OCI-LY7 (cell line): ENCODE measurements around the gene CUEDC1. TPM values are rescaled to one million over a fixed set of nuclear protein-coding genes. Genes with fewer than 3 reads are reported as not detected.

Experiments used
- BruUV-seq: library from RNA; stranded (reverse); fragments of 400-500 nt; replicated peaks from 2 replicates; lab custom pipeline; 2021; lab: Mats Ljungman, UMichigan
- CTCF ChIA-PET: fragments of 300-600 bp; sonication (Branson Sonifier 250); formaldehyde crosslinking; loops from one replicate; lab custom pipeline; 2022; ENCODE audit warnings: antibody characterized with exemption; ENCODE audit not compliant: unreplicated experiment; lab: Charles Lee
- POLR2A ChIA-PET: fragments of 300-600 bp; sonication (Branson Sonifier 250); formaldehyde crosslinking; loops from one replicate; lab custom pipeline; 2022; ENCODE audit warnings: antibody characterized with exemption; lab: Charles Lee
- DNase-seq: peaks from one replicate; pipeline ENCODE4 v3.0.0-alpha.2; 2015; ENCODE audit warnings: low spot score
- H2AFZ ChIP-seq: fragments of 200-600 bp; sonication (generic), shearing (Covaris generic); 2 replicates; pipeline ENCODE4 v1.6.1; 2014; ENCODE audit warnings: mild to moderate bottlenecking, antibody characterized with exemption, low read length, moderate library complexity
- H3K27ac ChIP-seq: fragments of 200-600 bp; sonication (generic); 2 replicates; pipeline ENCODE4 v1.5.1; 2014; ENCODE audit warnings: mixed run types, low read depth, mild to moderate bottlenecking, moderate library complexity, low read length, inconsistent platforms; ENCODE audit not compliant: poor library complexity, severe bottlenecking
- H3K36me3 ChIP-seq: fragments of 200-600 bp; sonication (generic); 2 replicates; pipeline ENCODE4 v1.6.1; 2014; ENCODE audit warnings: mild to moderate bottlenecking, antibody characterized with exemption, low read length, moderate library complexity, mixed read lengths; ENCODE audit not compliant: insufficient read depth
- H3K4me1 ChIP-seq: fragments of 200-600 bp; sonication (generic); 2 replicates; pipeline ENCODE4 v1.5.1; 2014; ENCODE audit warnings: mild to moderate bottlenecking, low read length; ENCODE audit not compliant: insufficient read depth, poor library complexity, severe bottlenecking
- H3K4me2 ChIP-seq: fragments of 200-600 bp; sonication (generic); 2 replicates; pipeline ENCODE4 v1.6.1; 2014; ENCODE audit warnings: mild to moderate bottlenecking, low read length
- H3K4me3 ChIP-seq: fragments of 200-600 bp; sonication (generic); 2 replicates; pipeline ENCODE4 v1.5.1; 2014; ENCODE audit warnings: mild to moderate bottlenecking, low read depth, low read length; ENCODE audit not compliant: poor library complexity, severe bottlenecking
- H3K79me2 ChIP-seq: fragments of 200-600 bp; sonication (generic); 2 replicates; pipeline ENCODE4 v1.6.1; 2016; ENCODE audit warnings: low read depth, mild to moderate bottlenecking, low read length, moderate library complexity, mixed read lengths; ENCODE audit not compliant: insufficient read depth
- H3K9me2 ChIP-seq: fragments of 200-600 bp; sonication (generic); 2 replicates; pipeline ENCODE4 v1.6.1; 2016; ENCODE audit warnings: mild to moderate bottlenecking, low read length, mixed read lengths; ENCODE audit not compliant: insufficient read depth
- H3K9me3 ChIP-seq: fragments of 200-600 bp; sonication (generic); 2 replicates; pipeline ENCODE4 v1.6.1; 2014; ENCODE audit warnings: mild to moderate bottlenecking, mixed run types, low read length, mixed read lengths
- H4K20me1 ChIP-seq: fragments of 200-600 bp; sonication (generic); 2 replicates; pipeline ENCODE4 v1.6.1; 2014; ENCODE audit warnings: mild to moderate bottlenecking, antibody characterized with exemption, low read length, moderate library complexity, mixed read lengths; ENCODE audit not compliant: insufficient read depth
- EZH2phosphoT487 ChIP-seq: fragments of 200-600 bp; sonication (generic); IDR thresholded peaks from 2 replicates; pipeline ENCODE4 v1.6.1; 2018; ENCODE audit warnings: low read depth, borderline replicate concordance, mild to moderate bottlenecking, mixed run types, antibody characterized with exemption, low read length, moderate library complexity, mixed read lengths
- intact Hi-C: fragments of 100-400 bp; cut with micrococcal nuclease; formaldehyde crosslinking; loops from one replicate; pipeline ENCODE4 v1.10.0; 2022; ENCODE audit not compliant: unreplicated experiment
- total RNA-seq, 2 experiments: library from RNA; depleted of rRNA in 1 of 2; stranded (reverse); fragments of >200 nt in 1 of 2; shearing (Covaris generic) in 1 of 2; gene quantifications; 2 replicates each; pipeline ENCODE4 v1.2.3, GENCODE V29; 2014 to 2022
- TF ChIP-seq, protein P1 (sequence below): fragments of 200-600 bp; sonication (generic); conservative IDR thresholded peaks from 2 replicates; pipeline ENCODE4 v1.5.1; 2014; ENCODE audit warnings: mild to moderate bottlenecking, antibody characterized with exemption, low read length, moderate library complexity, mixed read lengths

The CUEDC1 gene
- total RNA-seq, 2 experiments from 2014 or later, result 0.74 TPM; not detected in 1

DNA sequence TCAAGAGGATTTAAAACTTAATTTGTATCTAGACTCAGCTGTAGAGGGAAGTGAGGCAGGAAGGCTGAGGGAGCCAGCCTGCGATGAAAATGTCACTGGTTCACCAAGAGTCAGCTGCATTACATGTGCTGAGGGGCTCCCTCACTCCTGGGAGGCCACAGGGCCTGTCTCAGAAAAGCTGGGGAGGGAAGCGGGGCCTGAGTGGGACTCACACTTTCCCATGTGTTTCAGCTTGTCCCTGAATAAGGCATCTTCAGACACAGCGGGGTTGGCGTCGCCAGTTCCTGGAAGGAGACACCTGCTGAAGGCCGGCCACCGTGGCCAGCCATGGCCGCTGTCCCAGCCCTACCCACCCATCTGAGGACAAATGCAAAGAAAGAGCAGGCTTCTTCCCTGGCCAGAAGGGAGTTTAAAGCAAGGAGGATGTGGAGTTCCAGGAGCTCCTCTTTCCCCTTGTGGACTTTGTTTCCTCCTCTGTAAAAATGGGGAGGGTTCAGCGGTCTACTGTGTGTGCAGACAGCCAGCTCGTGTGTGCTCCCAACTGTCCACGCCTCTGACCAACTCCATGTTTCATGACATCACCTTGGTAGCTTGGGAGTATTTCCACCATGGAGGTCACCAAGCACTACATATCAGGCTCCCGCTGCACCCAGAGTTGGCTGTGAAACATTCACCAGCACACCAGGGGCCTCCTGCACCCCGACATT, 86.1 kb downstream of the CUEDC1 start:
- Histone ChIP-seq H3K4me3 (no peak overlapping the region), H3K9me3 (no peaks in the 10 kb centered on the region), H3K27ac (no peak overlapping the region), H3K4me2 (no peak overlapping the region), H3K79me2 (no peaks in the 10 kb centered on the region), H3K4me1 (peaks cover 16% of the 10 kb centered on the region), H3K9me2 (no peaks in the 10 kb centered on the region), H3K36me3 (no peaks in the 10 kb centered on the region), H4K20me1 (no peaks in the 10 kb centered on the region), H2AFZ (no peak overlapping the region)
- ChIA-PET POLR2A (no interaction called here), CTCF (interaction anchor here (1.0 kb wide), 1 partner anchor 9 kb away, joined by 3 read pairs; no protein-coding TSS in a partner anchor)
- no peak for DNase-seq
- no TSS peak for BruUV-seq
- intact Hi-C loops, result loop anchor here (2.0 kb wide), 1 partner anchor 70 kb away; no protein-coding TSS in a partner anchor
- no peak for TF ChIP-seq EZH2phosphoT487
- TF ChIP-seq, protein P1, sequence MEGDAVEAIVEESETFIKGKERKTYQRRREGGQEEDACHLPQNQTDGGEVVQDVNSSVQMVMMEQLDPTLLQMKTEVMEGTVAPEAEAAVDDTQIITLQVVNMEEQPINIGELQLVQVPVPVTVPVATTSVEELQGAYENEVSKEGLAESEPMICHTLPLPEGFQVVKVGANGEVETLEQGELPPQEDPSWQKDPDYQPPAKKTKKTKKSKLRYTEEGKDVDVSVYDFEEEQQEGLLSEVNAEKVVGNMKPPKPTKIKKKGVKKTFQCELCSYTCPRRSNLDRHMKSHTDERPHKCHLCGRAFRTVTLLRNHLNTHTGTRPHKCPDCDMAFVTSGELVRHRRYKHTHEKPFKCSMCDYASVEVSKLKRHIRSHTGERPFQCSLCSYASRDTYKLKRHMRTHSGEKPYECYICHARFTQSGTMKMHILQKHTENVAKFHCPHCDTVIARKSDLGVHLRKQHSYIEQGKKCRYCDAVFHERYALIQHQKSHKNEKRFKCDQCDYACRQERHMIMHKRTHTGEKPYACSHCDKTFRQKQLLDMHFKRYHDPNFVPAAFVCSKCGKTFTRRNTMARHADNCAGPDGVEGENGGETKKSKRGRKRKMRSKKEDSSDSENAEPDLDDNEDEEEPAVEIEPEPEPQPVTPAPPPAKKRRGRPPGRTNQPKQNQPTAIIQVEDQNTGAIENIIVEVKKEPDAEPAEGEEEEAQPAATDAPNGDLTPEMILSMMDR, result no peak

DNA sequence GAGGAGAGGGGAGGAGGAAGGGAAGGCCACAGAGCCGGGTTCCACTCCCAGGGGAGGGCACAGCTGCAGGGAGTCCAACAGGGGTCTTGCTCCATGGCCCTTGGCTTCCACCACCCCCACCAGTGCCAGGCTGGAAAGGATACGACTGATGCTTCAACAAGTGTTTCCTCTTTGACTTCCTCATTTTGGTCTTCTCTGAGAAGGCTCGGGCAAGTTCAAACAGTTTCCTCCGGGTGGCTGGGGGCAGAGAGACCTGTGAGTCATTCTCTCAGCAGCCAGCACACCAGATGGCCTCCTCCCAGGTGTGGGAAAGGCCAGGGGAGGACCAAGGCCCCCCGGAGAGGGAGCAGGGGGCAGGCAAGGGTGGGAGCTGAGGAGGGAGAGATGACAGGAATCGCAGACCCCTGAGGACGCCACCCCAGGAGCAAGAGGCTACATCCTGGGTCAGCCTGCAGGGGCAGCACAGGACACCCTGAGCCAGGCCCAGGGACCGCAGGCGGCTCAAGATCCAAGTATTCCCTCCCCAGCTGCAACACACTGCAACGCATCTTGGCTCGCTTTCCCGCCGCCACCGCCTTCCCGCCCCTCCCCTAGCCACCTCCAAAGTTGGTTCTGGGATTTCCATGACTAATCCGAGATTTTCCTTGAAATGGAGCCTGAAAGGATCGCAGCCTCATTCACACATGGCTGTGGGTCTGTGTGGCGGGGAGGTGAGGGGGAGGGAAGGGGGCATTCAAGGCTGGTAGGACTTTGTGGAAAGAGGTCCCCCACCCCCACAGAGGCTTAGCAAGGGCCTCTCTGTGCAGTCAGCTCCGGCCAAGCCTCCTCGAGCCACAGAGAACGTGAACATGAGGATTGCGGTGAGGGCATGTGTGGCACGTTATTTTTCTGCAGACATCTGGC, 87.0 kb downstream of the CUEDC1 start:
- H3K9me2 ChIP-seq, result no peaks in the 10 kb centered on the region
- intact Hi-C loops, result loop anchor here (2.0 kb wide), 1 partner anchor 71 kb away; no protein-coding TSS in a partner anchor
- no peak overlapping the region for H3K4me3 ChIP-seq
- no peaks in the 10 kb centered on the region for H3K9me3 ChIP-seq
- POLR2A ChIA-PET, result interaction anchor here (0.5 to 0.9 kb wide), 4 partner anchors 16 to 893 kb away, joined by 3 to 4 read pairs (median 4); no protein-coding TSS in a partner anchor
- DNase-seq, result peak; percentile 85
- H4K20me1 ChIP-seq, result no peaks in the 10 kb centered on the region
- BruUV-seq, result no TSS peak
- no peaks in the 10 kb centered on the region for H3K79me2 ChIP-seq
- TF ChIP-seq, protein P1, result peak; percentile 50
- TF ChIP-seq EZH2phosphoT487, result no peak
- H2AFZ ChIP-seq, result no peak overlapping the region
- CTCF ChIA-PET, result interaction anchor here (1.0 kb wide), 2 partner anchors 9 to 129 kb away, joined by 3 read pairs; no protein-coding TSS in a partner anchor
- peak overlapping the region; percentile 58 for H3K4me2 ChIP-seq
- peaks cover 16% of the 10 kb centered on the region for H3K4me1 ChIP-seq
- no peaks in the 10 kb centered on the region for H3K36me3 ChIP-seq
- no peak overlapping the region for H3K27ac ChIP-seq
